ENCODE results near the gene CAMK1D.

CAMK1D gene

DNA sequence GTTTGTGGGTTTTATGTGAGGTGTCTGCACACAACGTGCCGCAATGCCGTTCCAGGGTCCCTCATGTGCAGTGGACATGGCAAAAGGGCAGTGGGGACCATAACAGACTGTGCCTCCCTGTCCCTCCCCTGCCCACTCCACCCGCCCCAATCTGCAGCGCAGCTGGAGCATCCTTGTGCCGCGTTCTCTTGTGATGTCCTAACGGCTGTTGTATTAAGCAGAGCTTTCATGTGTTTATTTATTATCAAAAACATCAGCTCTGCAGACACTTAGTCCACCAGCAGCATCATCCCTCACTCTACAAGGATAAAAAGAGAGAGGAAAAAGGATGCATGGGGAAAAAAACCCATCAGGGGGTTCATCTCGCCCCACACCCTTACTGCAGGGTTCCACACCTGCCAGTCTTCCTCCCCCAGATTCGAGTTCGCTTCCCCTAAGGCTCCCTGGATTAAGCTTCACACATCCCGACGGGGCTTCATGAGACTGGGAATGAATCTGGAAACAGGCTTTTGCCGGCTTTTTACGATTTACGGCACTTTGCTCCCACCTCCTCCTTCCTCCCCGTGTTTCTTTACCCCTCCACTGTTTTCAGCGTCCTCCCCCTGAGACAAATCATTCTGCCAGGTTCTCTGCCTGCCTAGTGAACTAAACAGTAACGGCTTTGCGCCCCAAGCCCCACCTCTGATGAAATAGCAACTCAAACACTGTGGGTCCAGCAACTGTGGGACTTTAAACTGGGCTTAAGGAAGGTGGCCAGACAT, 301.4 kb downstream of the CAMK1D start:
- H3K27ac ChIP-seq (ENCODE audit: low read length), result no peak overlapping the region
- H3K9me2 ChIP-seq (replicated peaks; ENCODE audit: insufficient read depth, low read length), result no peaks in the 10 kb centered on the region
- TF ChIP-seq EZH2phosphoT487 (IDR thresholded peaks at IDR 0.05; ENCODE audit: low read length), result no peak
- TF ChIP-seq EZH2 (optimal IDR thresholded peaks at IDR 0.05; ENCODE audit: low read depth, low read length), result no peak
- TF ChIP-seq, protein P1, sequence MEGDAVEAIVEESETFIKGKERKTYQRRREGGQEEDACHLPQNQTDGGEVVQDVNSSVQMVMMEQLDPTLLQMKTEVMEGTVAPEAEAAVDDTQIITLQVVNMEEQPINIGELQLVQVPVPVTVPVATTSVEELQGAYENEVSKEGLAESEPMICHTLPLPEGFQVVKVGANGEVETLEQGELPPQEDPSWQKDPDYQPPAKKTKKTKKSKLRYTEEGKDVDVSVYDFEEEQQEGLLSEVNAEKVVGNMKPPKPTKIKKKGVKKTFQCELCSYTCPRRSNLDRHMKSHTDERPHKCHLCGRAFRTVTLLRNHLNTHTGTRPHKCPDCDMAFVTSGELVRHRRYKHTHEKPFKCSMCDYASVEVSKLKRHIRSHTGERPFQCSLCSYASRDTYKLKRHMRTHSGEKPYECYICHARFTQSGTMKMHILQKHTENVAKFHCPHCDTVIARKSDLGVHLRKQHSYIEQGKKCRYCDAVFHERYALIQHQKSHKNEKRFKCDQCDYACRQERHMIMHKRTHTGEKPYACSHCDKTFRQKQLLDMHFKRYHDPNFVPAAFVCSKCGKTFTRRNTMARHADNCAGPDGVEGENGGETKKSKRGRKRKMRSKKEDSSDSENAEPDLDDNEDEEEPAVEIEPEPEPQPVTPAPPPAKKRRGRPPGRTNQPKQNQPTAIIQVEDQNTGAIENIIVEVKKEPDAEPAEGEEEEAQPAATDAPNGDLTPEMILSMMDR (IDR thresholded peaks at IDR 0.05; ENCODE audit: low read length), result no peak
- H3K27me3 ChIP-seq (replicated peaks; ENCODE audit: insufficient read depth, low read length), result no peaks in the 10 kb centered on the region
- DNase-seq, result no peak
- no peaks in the 10 kb centered on the region for H3K79me2 ChIP-seq (ENCODE audit: low read length)
- no peak overlapping the region for H3K9ac ChIP-seq (ENCODE audit: low read length)
- no peak overlapping the region for H3K4me3 ChIP-seq (ENCODE audit: low read length)
- H3F3A ChIP-seq (ENCODE audit: insufficient read depth, low read length), result no peaks in the 10 kb centered on the region
- no peak overlapping the region for H3K4me2 ChIP-seq (ENCODE audit: low read depth, low read length)
- no peaks in the 10 kb centered on the region for H3K9me3 ChIP-seq (replicated peaks; ENCODE audit: insufficient read depth, low read length)
- no peaks in the 10 kb centered on the region for H3K36me3 ChIP-seq (replicated peaks; ENCODE audit: insufficient read depth, low read length)
- no peaks in the 10 kb centered on the region for H4K20me1 ChIP-seq (ENCODE audit: insufficient read depth, low read length)
- no peak overlapping the region for H2AFZ ChIP-seq (ENCODE audit: low read length)
- no peaks in the 10 kb centered on the region for H3K4me1 ChIP-seq (ENCODE audit: low read length)

DNA sequence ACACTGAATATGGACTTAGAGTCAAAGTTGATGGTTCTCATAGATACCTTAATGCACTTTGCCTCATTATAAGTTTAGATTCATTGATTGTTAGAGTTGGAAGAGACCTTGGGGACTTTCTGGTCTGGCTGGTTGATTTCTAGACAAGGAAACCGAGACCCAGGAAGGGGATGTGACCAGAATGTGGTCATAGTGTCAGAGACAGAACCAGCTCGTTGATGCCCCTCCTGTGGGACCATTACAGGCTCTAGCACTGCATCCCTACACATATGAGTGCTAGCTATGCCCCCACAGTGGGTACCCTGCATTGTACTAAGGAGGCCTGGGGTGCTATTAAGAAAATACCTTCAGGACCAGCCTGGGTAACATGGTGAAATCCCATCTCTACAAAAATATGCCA, 306.6 kb downstream of the CAMK1D start:
- Histone ChIP-seq H3K4me2 (ENCODE audit: low read depth, low read length) (no peak overlapping the region), H3F3A (ENCODE audit: insufficient read depth, low read length) (no peaks in the 10 kb centered on the region), H3K79me2 (ENCODE audit: low read length) (no peaks in the 10 kb centered on the region), H3K9me3 (replicated peaks; ENCODE audit: insufficient read depth, low read length) (no peaks in the 10 kb centered on the region), H4K20me1 (ENCODE audit: insufficient read depth, low read length) (no peaks in the 10 kb centered on the region), H3K4me3 (ENCODE audit: low read length) (no peak overlapping the region), H3K27ac (ENCODE audit: low read length) (no peak overlapping the region), H3K9me2 (replicated peaks; ENCODE audit: insufficient read depth, low read length) (no peaks in the 10 kb centered on the region), H3K9ac (ENCODE audit: low read length) (no peak overlapping the region), H3K36me3 (replicated peaks; ENCODE audit: insufficient read depth, low read length) (no peaks in the 10 kb centered on the region), H2AFZ (ENCODE audit: low read length) (no peak overlapping the region), H3K4me1 (ENCODE audit: low read length) (no peaks in the 10 kb centered on the region), H3K27me3 (replicated peaks; ENCODE audit: insufficient read depth, low read length) (no peaks in the 10 kb centered on the region)
- DNase-seq, result no peak
- TF ChIP-seq, protein P1 (IDR thresholded peaks at IDR 0.05; ENCODE audit: low read length), result no peak
- TF ChIP-seq EZH2 (optimal IDR thresholded peaks at IDR 0.05; ENCODE audit: low read depth, low read length) (no peak), EZH2phosphoT487 (IDR thresholded peaks at IDR 0.05; ENCODE audit: low read length) (no peak)

DNA sequence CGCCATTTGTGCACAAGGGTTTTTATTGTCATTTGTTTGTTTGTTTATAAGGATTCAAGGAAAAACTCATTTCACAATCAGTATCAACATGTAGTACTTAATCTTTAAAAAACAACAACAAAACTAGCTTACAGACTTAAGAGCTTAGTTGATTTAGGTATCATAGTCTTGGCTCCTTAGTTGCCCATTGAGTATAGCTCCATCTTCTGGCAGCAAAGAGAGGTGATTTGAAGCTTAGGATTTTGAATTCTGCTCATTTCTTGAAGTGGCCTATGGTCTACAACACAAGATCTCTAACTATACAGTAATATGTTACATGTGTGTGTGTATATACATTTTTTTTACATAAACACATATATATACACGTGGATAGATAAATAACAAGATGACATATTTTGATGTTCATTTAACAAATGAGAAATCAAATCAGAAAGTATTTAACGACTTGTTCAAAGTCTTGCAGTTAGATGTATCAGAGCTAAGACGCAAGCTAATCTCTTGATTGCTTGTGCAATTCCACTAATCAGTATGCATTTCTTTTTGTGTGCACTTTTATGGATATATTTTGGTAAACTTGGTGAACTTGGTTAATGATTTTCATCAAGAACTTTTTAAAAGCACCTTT, 307.3 kb downstream of the CAMK1D start:
- no peaks in the 10 kb centered on the region for H3K9me3 ChIP-seq (replicated peaks; ENCODE audit: insufficient read depth, low read length)
- no peaks in the 10 kb centered on the region for H3K4me1 ChIP-seq (ENCODE audit: low read length)
- no peak overlapping the region for H3K4me2 ChIP-seq (ENCODE audit: low read depth, low read length)

More for the DNA sequence above, 307.3 kb downstream of the CAMK1D start:
- TF ChIP-seq, protein P1 (IDR thresholded peaks at IDR 0.05; ENCODE audit: low read length), result peak; percentile 76
- TF ChIP-seq EZH2 (optimal IDR thresholded peaks at IDR 0.05; ENCODE audit: low read depth, low read length), result no peak
- H4K20me1 ChIP-seq (ENCODE audit: insufficient read depth, low read length), result no peaks in the 10 kb centered on the region
- no peaks in the 10 kb centered on the region for H3F3A ChIP-seq (ENCODE audit: insufficient read depth, low read length)
- no peaks in the 10 kb centered on the region for H3K79me2 ChIP-seq (ENCODE audit: low read length)
- H3K36me3 ChIP-seq (replicated peaks; ENCODE audit: insufficient read depth, low read length), result no peaks in the 10 kb centered on the region
- peak; percentile 63 for DNase-seq
- no peaks in the 10 kb centered on the region for H3K27me3 ChIP-seq (replicated peaks; ENCODE audit: insufficient read depth, low read length)
- no peak overlapping the region for H3K27ac ChIP-seq (ENCODE audit: low read length)
- no peak overlapping the region for H3K9ac ChIP-seq (ENCODE audit: low read length)
- H3K4me3 ChIP-seq (ENCODE audit: low read length), result no peak overlapping the region
- H3K9me2 ChIP-seq (replicated peaks; ENCODE audit: insufficient read depth, low read length), result no peaks in the 10 kb centered on the region
- H2AFZ ChIP-seq (ENCODE audit: low read length), result no peak overlapping the region
